Testis (tissue), 3 donors: ENCODE measurements around the gene CABP4. TPM values are rescaled to one million over a fixed set of nuclear protein-coding genes. Genes with fewer than 3 reads are reported as not detected.
"Not testable (repeated sequence)": the region's sequence is repeated elsewhere in the genome, so short reads cannot be mapped to it uniquely, and the experiment has no call there.

Experiments
- DNase-seq: peaks from one replicate; pipeline ENCODE4 v3.0.0-alpha.2; 2019
- H3K27ac ChIP-seq, 2 donors: fragments of 200-600 bp; sonication (generic); one replicate each; pipeline ENCODE4 v1.5.1; 2019
- H3K27me3 ChIP-seq: fragments of 200-600 bp; sonication (generic); one replicate; pipeline ENCODE4 v1.5.1; 2019
- H3K36me3 ChIP-seq: fragments of 200-600 bp; sonication (generic); one replicate; pipeline ENCODE4 v1.5.1; 2017; ENCODE audit warnings: low read depth; ENCODE audit errors: missing control alignments
- H3K4me1 ChIP-seq: fragments of 200-600 bp; sonication (generic); one replicate; pipeline ENCODE4 v1.5.1; 2019
- H3K4me3 ChIP-seq, 2 donors: fragments of 200-600 bp; sonication (generic); one replicate each; pipeline ENCODE4 v1.5.1; 2017 to 2019
- H3K9me3 ChIP-seq: fragments of 200-600 bp; sonication (generic); one replicate; pipeline ENCODE4 v1.5.1; 2017
- CTCF ChIP-seq, 3 experiments: fragments of 450-650 bp in 2 of 3; fragments of 200-600 bp in 1 of 3; sonication (generic) in 1 of 3; IDR thresholded peaks; one replicate each; pipeline ENCODE4 v1.5.1; 2016 to 2019; ENCODE audit warnings: antibody characterized with exemption in 3 of 3, mild to moderate bottlenecking in 2 of 3, moderate library complexity in 1 of 3
- POLR2A ChIP-seq: fragments of 450-650 bp; IDR thresholded peaks from one replicate; pipeline ENCODE4 v1.6.1; 2017; ENCODE audit warnings: antibody characterized with exemption, mild to moderate bottlenecking, moderate library complexity
- WGBS, 2 donors: methylation state at CpG; one replicate each; pipeline ENCODE4 v1.1.5; 2018; 5-methylcytosine and 5-hydroxymethylcytosine counted together
- intact Hi-C: fragments of 100-400 bp; cut with DNase I; formaldehyde crosslinking; loops from one replicate; pipeline ENCODE4 v1.15.1; 2023; ENCODE audit warnings: low total_unique reads
- polyA plus RNA-seq: library from polyadenylated mRNA; stranded (reverse); fragments of 350-450 nt; fragmentation: Illumina TruSeq; extraction: RNeasy Lipid Tissue Mini Kit (QIAGEN cat#74804); gene quantifications from one replicate; pipeline ENCODE4 v1.2.3, GENCODE V29; 2014; ENCODE audit warnings: low read depth, low replicate concordance; ENCODE audit not compliant: insufficient read depth
- total RNA-seq, 2 donors: library from RNA; depleted of rRNA; stranded (reverse); fragments of >200 nt; gene quantifications; one replicate each; pipeline ENCODE4 v1.2.3, GENCODE V29; 2016

Gene CABP4
- total and polyA plus RNA-seq, 3 donors from 2014 or later: 0.87 to 1.2 (median 0.98) TPM

GRCh38 chr11:67482275-67482826, 27.2 kb downstream of the CABP4 start:
- intact Hi-C loops: loop anchor here (10.0 kb wide), 1 partner anchor 78 kb away; the partner anchor contains the start of genes PPP1CA and TBC1D10C
- 32 to 38% methylated on average over 19 of the region's 19 CpGs for WGBS, 2 donors
- H3K9me3 ChIP-seq: no peaks in the 10 kb centered on the region
- peak overlapping the region; percentile 82 to 88 for H3K27ac ChIP-seq
- no peak for DNase-seq
- TF ChIP-seq CTCF (IDR thresholded peaks at IDR 0.05) (no peak), POLR2A (no peak)
- H3K27me3 ChIP-seq: no peaks in the 10 kb centered on the region
- peaks cover 9% of the 10 kb centered on the region for H3K4me1 ChIP-seq
- H3K4me3 ChIP-seq: peak overlapping the region; percentile 49 to 57
- no peaks in the 10 kb centered on the region for H3K36me3 ChIP-seq

- H3K27me3 ChIP-seq: no peaks in the 10 kb centered on the region
- H3K4me1 ChIP-seq: peaks cover 9% of the 10 kb centered on the region
- no peaks in the 10 kb centered on the region for H3K9me3 ChIP-seq
- intact Hi-C loops: loop anchor here (10.0 kb wide), 1 partner anchor 78 kb away; the partner anchor contains the start of genes PPP1CA and TBC1D10C
- DNase-seq: peak; percentile 98
- no peak for TF ChIP-seq POLR2A
- peak in 2 of 3 experiments; percentile 40 for TF ChIP-seq CTCF (IDR thresholded peaks at IDR 0.05)
- WGBS, 2 donors: 7 to 8% methylated on average over 48 to 60 of the region's 60 CpGs
- peak within 1 kb of the TSS; percentile 49 to 57 for H3K4me3 ChIP-seq
- H3K27ac ChIP-seq: peak within 1 kb of the TSS; percentile 82 to 88
- H3K36me3 ChIP-seq: no peaks in the 10 kb centered on the region
Measured at GRCh38 chr11:67482827-67483798, 28.0 kb downstream of the CABP4 start, which contains the start of gene AIP. Gene AIP, plus strand, starts transcription at chr11:67483026. Its CDS starts 133 bp downstream, at chr11:67483159.

GRCh38 chr11:67483831-67484665, 28.9 kb downstream of the CABP4 start:
- no peaks in the 10 kb centered on the region for H3K36me3 ChIP-seq
- no peak for DNase-seq
- H3K9me3 ChIP-seq: no peaks in the 10 kb centered on the region
- intact Hi-C loops: loop anchor here (10.0 kb wide), 1 partner anchor 79 kb away; the partner anchor contains the start of genes PPP1CA and TBC1D10C
- 52 to 65% methylated on average over 16 of the region's 16 CpGs for WGBS, 2 donors
- peak overlapping the region in 1 of 2 donors; percentile 82 for H3K27ac ChIP-seq
- TF ChIP-seq POLR2A: no peak
- no peak for TF ChIP-seq CTCF (IDR thresholded peaks at IDR 0.05)
- peak overlapping the region; percentile 49 to 57 for H3K4me3 ChIP-seq
- H3K27me3 ChIP-seq: no peaks in the 10 kb centered on the region
- peaks cover 9% of the 10 kb centered on the region for H3K4me1 ChIP-seq

GRCh38 chr11:67484847-67485311, 29.7 kb downstream of the CABP4 start:
- Histone ChIP-seq H3K9me3 (no peaks in the 10 kb centered on the region), H3K27ac (no peak overlapping the region), H3K36me3 (no peaks in the 10 kb centered on the region), H3K27me3 (no peaks in the 10 kb centered on the region), H3K4me3 (no peak overlapping the region), H3K4me1 (peaks cover 9% of the 10 kb centered on the region)
- DNase-seq: no peak
- intact Hi-C loops: loop anchor here (10.0 kb wide), 1 partner anchor 80 kb away; the partner anchor contains the start of genes PPP1CA and TBC1D10C
- no peak for TF ChIP-seq CTCF (IDR thresholded peaks at IDR 0.05)
- no peak for TF ChIP-seq POLR2A
- 66% methylated on average over 11 of the region's 11 CpGs for WGBS, 2 donors

- H3K36me3 ChIP-seq, H3K9me3 ChIP-seq, H3K27ac ChIP-seq, DNase-seq, H3K4me3 ChIP-seq, H3K27me3 ChIP-seq, H3K4me1 ChIP-seq: not testable (repeated sequence)
- WGBS, 2 donors: 89 to 96% methylated on average over 7 of the region's 7 CpGs
- intact Hi-C loops: loop anchor here (10.0 kb wide), 1 partner anchor 81 kb away; the partner anchor contains the start of genes PPP1CA and TBC1D10C
Measured at GRCh38 chr11:67485873-67486361, 30.8 kb downstream of the CABP4 start.
